Small intestine (tissue), 7 donors: ENCODE results near the gene MYH11. TPM values are rescaled to one million over a fixed set of nuclear protein-coding genes. Genes with fewer than 3 reads are reported as not detected.

Experiments
- DNase-seq, 2 donors: peaks; one replicate each; pipeline versions ENCODE4 v3.0.0 to v3.0.0-alpha.2; 2013
- FAIRE-seq: peaks from 2 replicates; lab custom pipeline; 2012; peaks lifted over from hg19 to GRCh38; lab: Jason Lieb, UNC
- H3K27ac ChIP-seq, 3 donors: one replicate each; pipeline ENCODE4 v1.5.1; 2013; ENCODE audit warnings: low read length in 2 of 3, mild to moderate bottlenecking in 2 of 3, control low read depth in 1 of 3, inconsistent platforms in 1 of 3, low read depth in 1 of 3, moderate library complexity in 1 of 3
- H3K27me3 ChIP-seq, 3 donors: one replicate each; pipeline ENCODE4 v1.6.1; 2013; ENCODE audit warnings: low read length in 3 of 3, inconsistent platforms in 1 of 3; ENCODE audit not compliant: control insufficient read depth in 3 of 3, insufficient read depth in 3 of 3
- H3K36me3 ChIP-seq, 3 donors: one replicate each; pipeline ENCODE4 v1.6.1; 2013; ENCODE audit warnings: low read length in 3 of 3, inconsistent platforms in 1 of 3, low read depth in 1 of 3, mild to moderate bottlenecking in 1 of 3, moderate library complexity in 1 of 3; ENCODE audit not compliant: control insufficient read depth in 3 of 3, insufficient read depth in 2 of 3
- H3K4me1 ChIP-seq, 3 donors: one replicate each; pipeline ENCODE4 v1.6.1; 2013; ENCODE audit warnings: low read length in 2 of 3, inconsistent platforms in 1 of 3, low read depth in 1 of 3, mild to moderate bottlenecking in 1 of 3, moderate library complexity in 1 of 3; ENCODE audit not compliant: control insufficient read depth in 3 of 3, insufficient read depth in 2 of 3
- H3K4me3 ChIP-seq, 3 donors: one replicate each; pipeline ENCODE4 v1.5.1; 2013; ENCODE audit warnings: low read length in 3 of 3, control low read depth in 1 of 3, inconsistent platforms in 1 of 3, low read depth in 1 of 3, mild to moderate bottlenecking in 1 of 3, moderate library complexity in 1 of 3
- H3K9me3 ChIP-seq, 2 donors: one replicate each; pipeline ENCODE4 v1.6.1; 2013; ENCODE audit warnings: low read depth in 1 of 2, low read length in 1 of 2; ENCODE audit not compliant: control insufficient read depth in 2 of 2, insufficient read depth in 1 of 2
- WGBS, 3 donors: extraction: QIAGEN DNeasy Blood & Tissue Kit; methylation state at CpG; one replicate each; pipeline ENCODE4 v1.1.7; 2013; 5-methylcytosine and 5-hydroxymethylcytosine counted together
- polyA plus RNA-seq, 4 donors: library from polyadenylated mRNA; stranded (reverse) in 3 of 4; unstranded in 1 of 4; fragments of 200-250 nt in 3 of 4; fragments of 120-200 nt in 1 of 4; gene quantifications; one replicate each; pipeline versions ENCODE4 v1.2.1 to v1.2.3, GENCODE V29; 2013
- donor health status: healthy with polysubstance abuse.
- donor health status: control.
- donor health status: control.
- donor health status: Bipolar disorder and iron deficiency.
- donor health status: healthy.

Gene MYH11
- polyA plus RNA-seq, 4 donors = 3.4 to 89.6 (median 22.3) TPM

GRCh38 chr16:15780805-15781204 is 76.0 kb downstream of the MYH11 start:
- H3K4me3 ChIP-seq = no peak overlapping the region
- WGBS, 3 donors = 84 to 93% (median 86%) methylated on average over 7 of the region's 7 CpGs
- peaks cover 0 to 6% (median 0%) of the 10 kb centered on the region in 3 donors for H3K36me3 ChIP-seq
- H3K27ac ChIP-seq = no peak overlapping the region
- DNase-seq (no peak), FAIRE-seq (no peak)
- no peaks in the 10 kb centered on the region for H3K27me3 ChIP-seq
- H3K9me3 ChIP-seq = no peaks in the 10 kb centered on the region
- no peaks in the 10 kb centered on the region for H3K4me1 ChIP-seq

- Histone ChIP-seq H3K4me3 (no peak overlapping the region), H3K9me3 (no peaks in the 10 kb centered on the region), H3K27me3 (no peaks in the 10 kb centered on the region), H3K27ac (no peak overlapping the region), H3K36me3 (peaks cover 0 to 6% (median 0%) of the 10 kb centered on the region in 3 donors), H3K4me1 (no peaks in the 10 kb centered on the region)
- no peak for FAIRE-seq
- 82 to 88% (median 88%) methylated on average over 8 of the region's 8 CpGs for WGBS, 3 donors
- no peak for DNase-seq
Observed at GRCh38 chr16:15779664-15780351, 77.0 kb downstream of the MYH11 start.

DNA sequence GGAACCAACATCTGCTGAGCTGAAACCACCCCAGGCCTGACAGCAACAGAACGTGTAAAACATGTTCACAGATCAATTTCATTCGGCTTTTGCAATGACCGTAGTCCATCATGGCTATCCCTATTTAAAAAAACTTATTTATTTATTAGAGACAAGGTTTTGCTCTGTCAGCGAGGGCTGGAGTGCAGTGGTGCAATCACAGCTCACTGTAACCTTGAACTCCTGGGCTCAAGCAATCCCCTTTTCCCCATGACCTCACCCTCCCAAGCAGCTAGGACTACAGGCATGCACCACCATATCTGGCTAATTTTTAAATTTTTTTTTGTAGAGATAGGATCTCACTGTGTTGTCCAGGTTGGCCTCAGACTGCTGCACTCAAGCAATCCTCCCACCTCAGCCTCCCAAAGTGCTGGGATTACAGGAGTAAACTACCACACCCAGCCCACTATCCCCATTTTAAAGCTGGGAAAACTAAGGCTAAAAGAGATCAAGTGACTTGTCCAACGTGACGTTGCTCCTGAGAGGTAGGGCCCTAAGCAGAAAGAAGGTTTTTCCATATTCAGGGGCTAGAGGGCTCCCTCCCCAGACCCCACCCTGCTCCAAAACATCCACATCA is 77.7 kb downstream of the MYH11 start:
- no peak overlapping the region for H3K27ac ChIP-seq
- WGBS, 3 donors = 63 to 79% (median 74%) methylated on average over 6 of the region's 6 CpGs
- H3K4me3 ChIP-seq = no peak overlapping the region
- no peaks in the 10 kb centered on the region for H3K27me3 ChIP-seq
- DNase-seq (no peak), FAIRE-seq (no peak)
- H3K36me3 ChIP-seq = peaks cover 0 to 2% (median 0%) of the 10 kb centered on the region in 3 donors
- no peaks in the 10 kb centered on the region for H3K4me1 ChIP-seq
- H3K9me3 ChIP-seq = no peaks in the 10 kb centered on the region

DNA sequence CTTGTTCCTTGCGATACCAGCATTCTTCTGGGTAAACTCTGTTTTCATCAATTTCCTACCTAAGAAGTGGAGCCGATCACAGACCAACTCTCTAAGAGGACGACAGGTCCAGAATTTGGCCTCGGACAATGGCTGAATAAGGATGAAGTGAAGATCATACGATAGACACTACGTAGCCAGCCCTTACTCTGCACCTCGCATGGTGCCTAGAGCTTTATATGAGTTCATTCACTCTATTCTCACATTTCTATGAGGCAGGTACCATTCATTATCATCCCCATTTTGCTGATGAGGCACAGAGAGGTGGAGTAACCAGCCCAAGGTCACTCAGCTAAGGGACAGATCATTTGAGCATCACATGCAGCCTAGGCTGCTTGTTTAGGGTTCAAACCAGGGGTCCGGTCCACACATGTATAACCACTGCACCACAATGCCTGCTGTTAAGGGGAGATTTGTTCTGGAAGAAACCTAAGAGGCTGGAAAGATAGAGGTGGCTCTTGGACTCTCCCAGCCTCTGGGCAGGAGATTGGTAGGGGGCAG is 78.6 kb downstream of the MYH11 start:
- no peak overlapping the region for H3K4me3 ChIP-seq
- no peaks in the 10 kb centered on the region for H3K27me3 ChIP-seq
- H3K9me3 ChIP-seq = no peaks in the 10 kb centered on the region
- no peak for FAIRE-seq
- no peak for DNase-seq
- H3K36me3 ChIP-seq = peaks cover 0 to 2% (median 0%) of the 10 kb centered on the region in 3 donors
- H3K27ac ChIP-seq = no peak overlapping the region
- H3K4me1 ChIP-seq = no peaks in the 10 kb centered on the region
- 87 to 90% (median 88%) methylated on average over 8 of the region's 8 CpGs for WGBS, 3 donors

GRCh38 chr16:15777533-15778203 is 79.2 kb downstream of the MYH11 start:
- H3K27ac ChIP-seq = no peak overlapping the region
- no peak for FAIRE-seq
- H3K4me3 ChIP-seq = no peak overlapping the region
- no peaks in the 10 kb centered on the region for H3K27me3 ChIP-seq
- peak; percentile 7 to 11 for DNase-seq
- WGBS, 3 donors = 51 to 57% (median 55%) methylated on average over 11 of the region's 11 CpGs
- H3K36me3 ChIP-seq = peaks cover 0 to 2% (median 0%) of the 10 kb centered on the region in 3 donors
- H3K9me3 ChIP-seq = no peaks in the 10 kb centered on the region
- no peaks in the 10 kb centered on the region for H3K4me1 ChIP-seq

DNA sequence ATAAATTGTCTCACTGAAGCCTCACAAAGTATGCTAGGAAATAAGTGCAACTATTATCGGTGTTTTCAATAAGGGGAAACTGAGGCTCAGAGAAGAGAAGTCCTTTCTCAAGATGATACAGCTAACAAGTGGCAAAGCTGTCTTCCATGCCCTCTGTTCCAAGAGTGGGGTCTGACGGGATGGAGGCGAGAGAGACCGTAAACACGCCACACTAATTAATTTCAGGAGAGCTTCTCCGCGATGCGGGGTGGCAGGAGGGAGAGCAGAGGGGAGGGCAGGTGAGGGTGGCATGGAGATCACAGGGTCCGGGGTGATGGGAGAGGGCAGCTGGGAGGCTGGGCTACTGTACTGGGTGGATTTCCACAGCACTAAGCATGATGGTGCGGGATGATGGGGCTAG is 80.3 kb downstream of the MYH11 start:
- FAIRE-seq = no peak

GRCh38 chr16:15775663-15776304 is 81.0 kb downstream of the MYH11 start:
- no peak overlapping the region for H3K27ac ChIP-seq
- peaks cover 0 to 2% (median 0%) of the 10 kb centered on the region in 3 donors for H3K36me3 ChIP-seq
- 52 to 67% (median 63%) methylated on average over 7 of the region's 7 CpGs for WGBS, 3 donors
- no peaks in the 10 kb centered on the region for H3K4me1 ChIP-seq
- no peaks in the 10 kb centered on the region for H3K27me3 ChIP-seq
- FAIRE-seq (no peak), DNase-seq (no peak)
- no peaks in the 10 kb centered on the region for H3K9me3 ChIP-seq
- H3K4me3 ChIP-seq = no peak overlapping the region

More for the DNA sequence above, 80.3 kb downstream of the MYH11 start:
- DNase-seq = no peak
- no peak overlapping the region for H3K27ac ChIP-seq
- WGBS, 3 donors = 70 to 87% (median 86%) methylated on average over 9 to 10 of the region's 10 CpGs
- no peaks in the 10 kb centered on the region for H3K27me3 ChIP-seq
- H3K4me1 ChIP-seq = no peaks in the 10 kb centered on the region
- peaks cover 0 to 2% (median 0%) of the 10 kb centered on the region in 3 donors for H3K36me3 ChIP-seq
- no peaks in the 10 kb centered on the region for H3K9me3 ChIP-seq
- no peak overlapping the region for H3K4me3 ChIP-seq

DNA sequence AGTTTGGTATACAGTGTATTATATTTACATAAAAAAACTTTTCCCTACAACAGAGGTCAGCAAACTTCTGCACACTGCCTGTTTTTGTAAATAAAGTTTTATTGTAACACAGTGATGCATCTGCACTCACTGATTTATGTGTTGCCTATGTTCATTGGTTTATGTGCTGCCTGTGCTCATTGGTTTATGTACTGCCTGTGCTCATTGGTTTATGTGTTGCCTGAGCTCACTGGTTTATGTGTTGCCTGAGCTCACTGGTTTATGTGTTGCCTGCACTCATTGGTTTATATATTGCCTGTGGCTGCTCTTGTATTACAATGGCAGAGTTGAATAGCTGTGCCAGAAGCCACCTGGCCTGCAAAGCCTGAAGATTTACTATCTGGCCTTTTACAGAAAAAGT is 81.6 kb downstream of the MYH11 start:
- Histone ChIP-seq H3K36me3 (peaks cover 0 to 2% (median 0%) of the 10 kb centered on the region in 3 donors), H3K27ac (no peak overlapping the region), H3K4me1 (no peaks in the 10 kb centered on the region), H3K4me3 (no peak overlapping the region), H3K27me3 (peaks cover 0 to 3% (median 0%) of the 10 kb centered on the region in 3 donors), H3K9me3 (no peaks in the 10 kb centered on the region)
- DNase-seq (no peak), FAIRE-seq (no peak)
